K562 (cell line): ENCODE data around the gene ADAM10. TPM values are rescaled to one million over a fixed set of nuclear protein-coding genes. Genes with fewer than 3 reads are reported as not detected.

ENCODE experiments used
- CBFA2T2 ChIP-seq: fragments of 450-650 bp; conservative IDR thresholded peaks from 2 replicates; pipeline ENCODE4 v1.6.1; 2017; ENCODE audit warnings: mild to moderate bottlenecking
- CHAMP1 ChIP-seq: fragments of 450-650 bp; IDR thresholded peaks from 2 replicates; pipeline ENCODE4 v1.6.1; 2016; ENCODE audit warnings: mild to moderate bottlenecking
- CHD2 ChIP-seq: IDR thresholded peaks from 2 replicates; pipeline ENCODE4 v1.6.1; 2011; ENCODE audit warnings: low read depth, low read length
- DDX20 ChIP-seq: fragments of 450-650 bp; IDR thresholded peaks from 2 replicates; pipeline ENCODE4 v1.6.1; 2016; ENCODE audit warnings: missing genetic modification characterization, low read depth, mild to moderate bottlenecking, missing compliant biosample characterization, moderate library complexity
- EGR1 ChIP-seq: fragments of 450-650 bp; conservative IDR thresholded peaks from 2 replicates; pipeline ENCODE4 v1.6.1; 2017; ENCODE audit warnings: mild to moderate bottlenecking
- ETV6 ChIP-seq, 3 experiments: fragments of 150-350 bp in 1 of 3; sonication (generic) in 1 of 3; formaldehyde crosslinking in 1 of 3; IDR thresholded peaks; 2 replicates each; pipeline versions ENCODE4 v1.6.1 to v1.8.0; 2014 to 2022; ENCODE audit warnings: borderline replicate concordance in 2 of 3, low read depth in 2 of 3, antibody characterized with exemption in 1 of 3, low read length in 1 of 3, mild to moderate bottlenecking in 1 of 3, missing genetic modification reagents in 1 of 3
- FOXK2 ChIP-seq, 2 experiments: fragments of 450-650 bp; IDR thresholded peaks in 1 of 2; conservative IDR thresholded peaks in 1 of 2; 2 replicates each; pipeline ENCODE4 v1.6.1; 2016; ENCODE audit warnings: low read depth in 2 of 2, mild to moderate bottlenecking in 1 of 2
- GATA2 ChIP-seq: sonication (generic); formaldehyde crosslinking; IDR thresholded peaks from 2 replicates; pipeline ENCODE4 v1.4.0; 2020; ENCODE audit warnings: mild to moderate bottlenecking, missing genetic modification reagents
- GTF2E2 ChIP-seq: fragments of 200-800 bp; sonication (Bioruptor generic); IDR thresholded peaks from 2 replicates; pipeline ENCODE4 v1.6.1; 2016; ENCODE audit warnings: missing genetic modification characterization, missing compliant biosample characterization
- IRF1 ChIP-seq: sonication (generic); formaldehyde crosslinking; IDR thresholded peaks from 2 replicates; pipeline ENCODE4 v1.8.0; 2022; ENCODE audit warnings: missing genetic modification reagents, mild to moderate bottlenecking, borderline replicate concordance
- KDM1A ChIP-seq, 2 experiments: fragments of 450-650 bp; IDR thresholded peaks; 2 replicates each; pipeline ENCODE4 v1.6.1; 2016; ENCODE audit warnings: mild to moderate bottlenecking in 2 of 2
- MAZ ChIP-seq, 2 experiments: fragments of 450-650 bp in 1 of 2; sonication (generic) in 1 of 2; formaldehyde crosslinking; IDR thresholded peaks in 1 of 2; conservative IDR thresholded peaks in 1 of 2; 2 replicates each; pipeline versions ENCODE4 v1.4.0 to v1.5.0; 2020; ENCODE audit warnings: mild to moderate bottlenecking in 1 of 2, missing genetic modification reagents in 1 of 2
- MYC ChIP-seq, 2 experiments: fragments of 250-450 bp in 1 of 2; sonication (Bioruptor Pico) in 1 of 2; IDR thresholded peaks; 2 replicates each; pipeline versions ENCODE4 v1.5.1 to v1.6.1; 2012 to 2021; ENCODE audit warnings: low read depth in 2 of 2, borderline replicate concordance in 1 of 2, improper control_type of control experiment in 1 of 2, low read length in 1 of 2, mild to moderate bottlenecking in 1 of 2, moderate library complexity in 1 of 2
- NFRKB ChIP-seq: fragments of 450-650 bp; IDR thresholded peaks from 2 replicates; pipeline ENCODE4 v1.6.1; 2016; ENCODE audit warnings: low read depth
- SMARCA4 ChIP-seq: fragments of 450-650 bp; IDR thresholded peaks from 2 replicates; pipeline ENCODE4 v1.6.1; 2016
- SMARCC2 ChIP-seq: fragments of 450-650 bp; IDR thresholded peaks from 2 replicates; pipeline ENCODE4 v1.6.1; 2017; ENCODE audit warnings: antibody characterized with exemption, moderate library complexity, mild to moderate bottlenecking, low read depth
- SOX6 ChIP-seq: fragments of 450-650 bp; IDR thresholded peaks from 2 replicates; pipeline ENCODE4 v1.6.1; 2014; ENCODE audit warnings: mild to moderate bottlenecking
- SUPT5H ChIP-seq: fragments of 450-650 bp; IDR thresholded peaks from 2 replicates; pipeline ENCODE4 v1.6.1; 2016
- TEAD4 ChIP-seq, 2 experiments: sonication (generic) in 1 of 2; formaldehyde crosslinking in 1 of 2; IDR thresholded peaks; 2 replicates each; pipeline versions ENCODE4 v1.6.1 to v1.8.0; 2012 to 2022; ENCODE audit warnings: borderline replicate concordance in 1 of 2, inconsistent platforms in 1 of 2, low read length in 1 of 2, mild to moderate bottlenecking in 1 of 2, missing genetic modification reagents in 1 of 2
- ZNF232 ChIP-seq: sonication (generic); formaldehyde crosslinking; IDR thresholded peaks from 2 replicates; pipeline ENCODE4 v1.8.0; 2022; ENCODE audit warnings: mild to moderate bottlenecking, missing genetic modification reagents
- polyA plus RNA-seq, 8 experiments: library from polyadenylated mRNA; depleted of rRNA in 4 of 8; stranded (reverse) in 5 of 8; unstranded in 3 of 8; fragments of >200 nt; fragmentation: Nextera tagmentation in 2 of 8; fragmentation: Illumina TruSeq in 1 of 8; extraction: Ambion mirVana in 2 of 8; extraction: Trizol in 1 of 8; gene quantifications; 2 replicates each; pipeline versions ENCODE4 v1.2.1 to v1.2.3, GENCODE V29; 2011 to 2014; ENCODE audit warnings: inconsistent platforms in 1 of 8, missing spikeins in 1 of 8
- total RNA-seq, 7 experiments: library from RNA; depleted of rRNA in 6 of 7; stranded (reverse); fragments of >200 nt in 6 of 7; fragmentation: Illumina TruSeq in 2 of 7; extraction: Trizol in 2 of 7; gene quantifications; 2 replicates each; pipeline versions ENCODE4 v1.2.1 to v1.2.3, GENCODE V29; 2011 to 2021; ENCODE audit warnings: low replicate concordance in 1 of 7

ADAM10 gene
- total and polyA plus RNA-seq, 9 of the 15 experiments (the other 6 are each of a cell fraction or from before 2014, with no cell fraction given): 11.9 to 152 (median 57.3) TPM

GRCh38 chr15:58551764-58552504 lies 197.6 kb downstream of the ADAM10 start (continued):
- 0 out of 2 replicates have a peak, but pooled peaks have one; percentile 50 for TF ChIP-seq NFRKB
- TF ChIP-seq EGR1: no peak
- no peak for TF ChIP-seq ETV6 (IDR thresholded peaks at IDR 0.05; ENCODE audit: borderline replicate concordance in 1 of 2, low read depth in 2 of 2, low read length in 1 of 2)
- no peak for TF ChIP-seq ETV6 (CRISPR knock-in tag; IDR thresholded peaks at IDR 0.05; ENCODE audit: borderline replicate concordance)
- no peak for TF ChIP-seq ZNF232 (CRISPR knock-in tag)
- TF ChIP-seq CHD2: 0 out of 2 replicates have a peak, but pooled peaks have one; percentile 33
- 0 out of 2 replicates have a peak, but pooled peaks have one; percentile 31 for TF ChIP-seq MYC (IDR thresholded peaks at IDR 0.05; ENCODE audit: low read depth, low read length)
- no peak for TF ChIP-seq MYC (CRISPR knock-in tag; IDR thresholded peaks at IDR 0.05; ENCODE audit: borderline replicate concordance, low read depth)
- no peak for TF ChIP-seq CHAMP1
- 0 out of 4 replicates have a peak, but pooled peaks of 1 of the 2 experiments have one; percentile 24 for TF ChIP-seq MAZ (CRISPR knock-in tag; conservative IDR thresholded peaks at IDR 0.05 in 1 of 2, IDR thresholded peaks at IDR 0.05 in 1 of 2)
- peak; percentile 92 for TF ChIP-seq SOX6
- TF ChIP-seq TEAD4 (IDR thresholded peaks at IDR 0.05; ENCODE audit: low read length): peak; percentile 81
- TF ChIP-seq TEAD4 (CRISPR knock-in tag; IDR thresholded peaks at IDR 0.05; ENCODE audit: borderline replicate concordance): no peak
- peak; percentile 37; the same call in 1 of the 2 replicates for TF ChIP-seq SMARCA4
- TF ChIP-seq DDX20 (tag): no peak
- peak; percentile 54 to 62; a peak in 2 of 4 replicates for TF ChIP-seq FOXK2 (conservative IDR thresholded peaks at IDR 0.05 in 1 of 2, IDR thresholded peaks at IDR 0.05 in 1 of 2; ENCODE audit: low read depth in 2 of 2)
- TF ChIP-seq GATA2: peak; percentile 59; the same call in 1 of the 2 replicates
- peak; percentile 28 to 37; a peak in 1 of 4 replicates for TF ChIP-seq KDM1A (IDR thresholded peaks at IDR 0.05)
- no peak for TF ChIP-seq IRF1 (CRISPR knock-in tag)
- no peak for TF ChIP-seq SUPT5H
- TF ChIP-seq CBFA2T2: peak; percentile 68
- 0 out of 2 replicates have a peak, but pooled peaks have one; percentile 42 for TF ChIP-seq GTF2E2 (tag)
- TF ChIP-seq SMARCC2: 0 out of 2 replicates have a peak, but pooled peaks have one; percentile 48
